Activated T-helper 1 cell treated with Interleukin-2 at 50 U/mL for 16 hours (primary cell): ENCODE measurements around the gene TMEM164.

ENCODE experiments used
- DNase-seq: peaks from one replicate; pipeline ENCODE4 v3.0.0-alpha.2; 2020; ENCODE audit warnings: low read depth

The TMEM164 gene

GRCh38 chrX:110081320-110081719 lies 78.4 kb downstream of the TMEM164 start:
- DNase-seq = no peak

- DNase-seq = no peak
Observed at GRCh38 chrX:110081740-110082139, 78.8 kb downstream of the TMEM164 start.

- no peak for DNase-seq
Observed at GRCh38 chrX:110082161-110082560, 79.2 kb downstream of the TMEM164 start.

GRCh38 chrX:110086162-110086915 lies 83.4 kb downstream of the TMEM164 start:
- DNase-seq = no peak

GRCh38 chrX:110086916-110087484 lies 84.1 kb downstream of the TMEM164 start:
- DNase-seq = no peak

- DNase-seq = no peak
Observed at GRCh38 chrX:110087485-110088356, 84.8 kb downstream of the TMEM164 start.

- DNase-seq = no peak
Observed at GRCh38 chrX:110089656-110090403, 86.9 kb downstream of the TMEM164 start.

- no peak for DNase-seq
Observed at GRCh38 chrX:110097920-110098319, 95.0 kb downstream of the TMEM164 start.

GRCh38 chrX:110103344-110103743 lies 100.4 kb downstream of the TMEM164 start:
- DNase-seq = no peak

- DNase-seq = no peak
Observed at GRCh38 chrX:110104078-110104477, 101.2 kb downstream of the TMEM164 start.

GRCh38 chrX:110108381-110108821 lies 105.5 kb downstream of the TMEM164 start:
- no peak for DNase-seq

GRCh38 chrX:110114260-110114776 lies 111.4 kb downstream of the TMEM164 start:
- no peak for DNase-seq

- no peak for DNase-seq
Observed at GRCh38 chrX:110116066-110116980, 113.4 kb downstream of the TMEM164 start.

- no peak for DNase-seq
Observed at GRCh38 chrX:110118530-110118929, 115.6 kb downstream of the TMEM164 start.

- no peak for DNase-seq
Observed at GRCh38 chrX:110119480-110119879, 116.6 kb downstream of the TMEM164 start.

GRCh38 chrX:110120025-110120424 lies 117.1 kb downstream of the TMEM164 start:
- DNase-seq = no peak

GRCh38 chrX:110123331-110123782 lies 120.4 kb downstream of the TMEM164 start:
- no peak for DNase-seq

GRCh38 chrX:110125446-110126162 lies 122.7 kb downstream of the TMEM164 start:
- no peak for DNase-seq

GRCh38 chrX:110131031-110131430 lies 128.1 kb downstream of the TMEM164 start:
- no peak for DNase-seq
